ENCODE measurements around the gene SPG11. TPM values are rescaled to one million over a fixed set of nuclear protein-coding genes. Genes with fewer than 3 reads are reported as not detected.

Gene SPG11
- total and polyA plus RNA-seq, 8 donors = 12.1 to 240 (median 104) TPM

DNA sequence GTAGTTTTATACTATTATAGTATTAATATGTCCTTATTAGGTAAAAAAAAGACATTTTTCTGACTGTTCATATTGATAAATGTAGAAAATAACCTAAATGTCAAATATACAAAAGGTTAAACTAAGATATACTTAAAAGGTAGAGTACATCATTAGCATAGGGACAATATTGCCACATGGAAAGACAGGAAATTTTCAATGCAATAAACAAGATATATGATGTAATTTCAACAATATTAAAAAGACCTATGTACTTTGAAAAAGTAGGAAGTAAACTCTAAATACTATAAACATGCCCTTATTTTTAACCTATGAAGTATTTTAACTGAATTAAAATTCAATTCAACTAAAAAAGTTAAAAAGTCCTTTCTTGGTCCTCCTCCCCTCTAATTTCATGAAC is 1.9 kb downstream of the SPG11 start:
- peak overlapping the region in 1 of 4 donors; percentile 74 for H3K4me3 ChIP-seq
- intact Hi-C loops (cut with DNase I; ENCODE audit: low total_unique reads) = no loop called here

DNA sequence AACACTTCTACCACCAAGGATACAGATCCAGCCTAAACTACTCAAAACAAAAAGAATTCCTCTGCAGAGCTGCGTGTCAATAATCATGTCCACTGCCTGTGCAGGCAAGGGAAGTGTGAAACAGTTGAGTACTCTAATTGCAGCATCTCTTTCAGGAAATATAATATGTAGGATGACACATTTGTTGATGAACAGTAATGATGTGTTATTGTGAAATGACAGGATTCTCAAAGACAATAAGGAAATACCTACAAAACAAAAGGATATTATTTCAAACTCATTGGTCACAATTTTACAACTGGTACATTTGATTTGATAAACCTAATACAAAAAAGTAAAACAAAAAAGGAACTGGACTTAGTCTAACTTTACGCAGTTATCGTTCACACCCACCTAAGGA is 4.4 kb downstream of the SPG11 start:
- H3K36me3 ChIP-seq = peaks cover 19 to 65% (median 61%) of the 10 kb centered on the region in 4 donors
- no peak overlapping the region for H3K27ac ChIP-seq
- intact Hi-C loops (cut with DNase I; ENCODE audit: low total_unique reads) = loop anchor here (10.0 kb wide), 1 partner anchor 54 kb away; no protein-coding TSS in a partner anchor
- TF ChIP-seq CTCF (IDR thresholded peaks at IDR 0.05) (no peak), POLR2AphosphoS5 (IDR thresholded peaks at IDR 0.05) (no peak), POLR2A (IDR thresholded peaks at IDR 0.05) (no peak), EP300 (IDR thresholded peaks at IDR 0.05) (no peak)
- H3K4me1 ChIP-seq = peaks cover 0 to 28% (median 17%) of the 10 kb centered on the region in 4 donors
- DNase-seq = no peak
- no peaks in the 10 kb centered on the region for H3K27me3 ChIP-seq
- no peak overlapping the region for H3K4me3 ChIP-seq
- no peaks in the 10 kb centered on the region for H3K9me3 ChIP-seq
- 89 to 99% (median 96%) methylated on average over 3 of the region's 3 CpGs for WGBS, 5 donors

More for the DNA sequence above, 1.9 kb downstream of the SPG11 start:
- Histone ChIP-seq H3K36me3 (peaks cover 0 to 39% (median 36%) of the 10 kb centered on the region in 4 donors), H3K27ac (peak overlapping the region in 3 of 5 donors; percentile 98 to 99 (median 99)), H3K27me3 (no peaks in the 10 kb centered on the region), H3K9me3 (no peaks in the 10 kb centered on the region), H3K4me1 (peaks cover 0 to 33% (median 18%) of the 10 kb centered on the region in 4 donors)
- TF ChIP-seq POLR2A (IDR thresholded peaks at IDR 0.05) = no peak
- TF ChIP-seq POLR2AphosphoS5 (IDR thresholded peaks at IDR 0.05) = no peak
- no peak for TF ChIP-seq EP300 (IDR thresholded peaks at IDR 0.05)
- TF ChIP-seq CTCF (IDR thresholded peaks at IDR 0.05) = no peak
- no peak for DNase-seq

GRCh38 chr15:44657378-44657777 is 6.1 kb downstream of the SPG11 start:
- intact Hi-C loops (cut with DNase I; ENCODE audit: low total_unique reads) = loop anchor here (10.0 kb wide), 1 partner anchor 53 kb away; no protein-coding TSS in a partner anchor

DNA sequence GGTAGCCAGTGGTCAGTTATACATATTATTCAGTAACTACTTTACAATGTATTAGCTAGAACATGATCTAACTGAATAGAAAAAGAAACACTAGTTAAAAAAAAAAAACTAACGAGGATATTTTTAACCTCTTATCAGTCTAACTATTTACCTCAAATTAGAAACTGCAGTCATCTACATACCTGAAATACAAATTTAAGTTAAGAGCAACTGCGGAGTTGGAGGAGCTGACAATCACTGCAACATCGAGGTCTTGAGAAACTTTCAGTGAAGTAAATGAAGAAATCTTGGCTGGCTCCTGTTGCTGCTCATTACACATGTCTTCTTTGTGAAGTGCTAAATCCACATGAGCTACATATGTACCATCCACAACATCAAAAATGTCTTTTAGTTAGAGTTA is 6.5 kb downstream of the SPG11 start:
- TF ChIP-seq CTCF (IDR thresholded peaks at IDR 0.05) (no peak), POLR2A (IDR thresholded peaks at IDR 0.05) (no peak), EP300 (IDR thresholded peaks at IDR 0.05) (no peak), POLR2AphosphoS5 (IDR thresholded peaks at IDR 0.05) (no peak)
- H3K4me1 ChIP-seq = peaks cover 0 to 17% (median 9%) of the 10 kb centered on the region in 4 donors
- intact Hi-C loops (cut with DNase I; ENCODE audit: low total_unique reads) = loop anchor here (10.0 kb wide), 1 partner anchor 52 kb away; no protein-coding TSS in a partner anchor
- no peaks in the 10 kb centered on the region for H3K27me3 ChIP-seq
- H3K9me3 ChIP-seq = no peaks in the 10 kb centered on the region
- no peak for DNase-seq
- no peak overlapping the region for H3K4me3 ChIP-seq
- H3K36me3 ChIP-seq = peaks cover 24 to 86% (median 82%) of the 10 kb centered on the region in 4 donors
- no peak overlapping the region for H3K27ac ChIP-seq
- WGBS, 5 donors = 58 to 85% (median 70%) methylated on average over 3 of the region's 3 CpGs

More at GRCh38 chr15:44657378-44657777, 6.1 kb downstream of the SPG11 start:
- peaks cover 24 to 81% (median 78%) of the 10 kb centered on the region in 4 donors for H3K36me3 ChIP-seq
- no peak overlapping the region for H3K4me3 ChIP-seq
- TF ChIP-seq POLR2AphosphoS5 (IDR thresholded peaks at IDR 0.05) = no peak
- TF ChIP-seq POLR2A (IDR thresholded peaks at IDR 0.05) = no peak
- TF ChIP-seq CTCF (IDR thresholded peaks at IDR 0.05) = no peak
- TF ChIP-seq EP300 (IDR thresholded peaks at IDR 0.05) = no peak
- peaks cover 0 to 21% (median 13%) of the 10 kb centered on the region in 4 donors for H3K4me1 ChIP-seq
- DNase-seq = no peak
- no peaks in the 10 kb centered on the region for H3K27me3 ChIP-seq
- no peaks in the 10 kb centered on the region for H3K9me3 ChIP-seq
- no peak overlapping the region for H3K27ac ChIP-seq
